NCI-H2196 (cell line): ENCODE results near the gene CAGE1.
A peak's percentile ranks its signal among the peaks of the same experiment; 100 is the strongest.

ENCODE experiments used
- DNase-seq: peaks from one replicate; lab custom pipeline; 2025; ENCODE audit not compliant: unreplicated experiment; lab: John Stamatoyannopoulos, UW

Gene CAGE1

DNA sequence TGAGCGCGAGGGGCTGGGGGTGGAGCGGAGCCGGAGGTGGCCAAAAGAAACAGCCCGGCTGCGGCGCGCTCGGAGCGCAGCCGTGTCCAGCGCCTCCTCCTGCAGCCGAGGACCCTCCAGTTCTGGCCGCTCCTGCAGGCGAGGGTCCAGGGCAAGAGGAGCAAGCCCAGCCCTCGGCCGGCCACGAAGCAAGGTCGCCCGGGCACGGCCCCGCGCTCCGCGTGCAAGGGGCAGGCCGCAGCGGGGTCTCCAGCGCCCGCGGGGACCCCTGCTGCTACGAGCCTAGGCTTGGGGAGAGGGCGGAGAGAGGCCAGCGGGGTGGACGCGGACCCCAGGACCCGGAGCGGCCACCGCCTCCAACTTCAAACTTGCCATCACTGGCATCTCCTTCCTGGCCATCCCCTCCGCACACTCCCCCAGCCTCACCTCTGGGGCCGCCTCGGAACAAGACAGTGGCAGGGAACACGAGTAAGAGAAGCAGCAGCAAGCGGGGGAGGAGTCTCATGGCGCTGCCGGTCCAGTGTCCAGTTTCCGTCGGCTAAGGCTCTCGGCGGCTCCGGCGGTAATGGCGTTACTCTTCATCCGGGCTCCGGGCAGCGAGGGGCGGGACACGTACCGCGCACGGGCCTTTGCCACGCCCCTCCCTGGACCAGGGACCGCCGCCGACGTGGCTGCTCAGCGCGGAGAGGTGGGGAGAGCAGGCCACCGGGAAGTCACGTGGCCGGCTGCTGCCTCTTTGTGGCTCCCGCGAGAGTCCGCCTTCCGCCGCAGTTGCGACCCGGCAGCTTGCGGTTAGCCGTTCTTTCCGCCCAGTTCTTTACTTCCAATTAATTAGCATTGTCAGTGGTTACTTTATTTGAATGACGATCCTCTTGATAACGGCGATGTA, 76.7 kb downstream of the CAGE1 start, which contains the start of gene SSR1:
Gene SSR1 (minus strand): TSS at position 584 of the 889 bp plus-strand sequence. CDS start 79 bp downstream, at position 505.
- peak; percentile 97 for DNase-seq

DNA sequence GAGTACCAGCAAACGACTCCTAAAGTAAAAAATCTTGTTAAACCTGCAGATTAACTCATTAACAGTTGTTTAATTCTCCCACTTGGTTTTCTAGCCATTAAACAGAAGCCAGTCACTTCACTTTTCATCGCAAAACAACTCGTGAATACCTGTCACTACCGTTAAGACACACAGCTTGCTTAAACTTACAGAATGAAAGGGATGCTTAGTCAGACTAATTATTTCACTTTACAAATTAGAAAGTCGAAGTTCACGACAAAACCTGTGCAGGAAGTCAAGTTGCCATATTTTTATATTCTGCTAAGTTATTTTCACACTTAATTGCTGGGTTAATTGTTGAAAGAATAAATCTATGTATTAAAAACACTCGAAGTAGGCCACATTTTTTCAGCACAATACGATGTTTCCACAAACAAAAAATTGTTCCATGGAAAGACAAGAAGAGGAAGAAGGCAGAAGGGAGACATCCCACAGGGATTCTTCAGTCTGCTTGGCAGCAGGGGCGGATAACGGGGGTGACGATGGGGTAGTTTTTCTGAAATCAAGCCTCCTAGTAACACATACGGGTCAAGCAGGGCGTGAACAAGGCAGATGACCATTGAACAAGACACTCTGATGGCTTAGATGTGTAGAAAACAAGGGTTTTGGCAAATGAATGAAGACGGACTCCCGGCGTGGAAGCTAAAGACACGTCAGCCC, 77.5 kb downstream of the CAGE1 start:
- no peak for DNase-seq

DNA sequence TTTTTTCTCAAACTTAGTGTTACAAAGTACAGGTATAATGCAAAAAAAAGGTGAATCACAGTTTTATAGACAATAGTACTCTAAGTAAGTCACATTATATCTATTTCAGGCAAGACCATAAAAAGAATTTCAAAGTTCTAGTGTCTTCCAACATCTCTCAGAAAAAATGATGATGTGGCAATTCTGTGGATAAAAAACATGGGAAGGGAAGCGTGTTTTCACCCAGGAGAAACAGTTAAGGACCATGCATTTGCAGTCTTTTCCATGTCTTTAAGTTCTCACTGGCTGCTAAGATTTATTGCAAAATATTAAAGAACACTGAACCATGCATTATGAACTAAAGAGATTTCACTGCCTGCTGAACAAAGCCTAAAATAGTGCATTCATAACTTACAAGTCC, 78.4 kb downstream of the CAGE1 start:
- no peak for DNase-seq

DNA sequence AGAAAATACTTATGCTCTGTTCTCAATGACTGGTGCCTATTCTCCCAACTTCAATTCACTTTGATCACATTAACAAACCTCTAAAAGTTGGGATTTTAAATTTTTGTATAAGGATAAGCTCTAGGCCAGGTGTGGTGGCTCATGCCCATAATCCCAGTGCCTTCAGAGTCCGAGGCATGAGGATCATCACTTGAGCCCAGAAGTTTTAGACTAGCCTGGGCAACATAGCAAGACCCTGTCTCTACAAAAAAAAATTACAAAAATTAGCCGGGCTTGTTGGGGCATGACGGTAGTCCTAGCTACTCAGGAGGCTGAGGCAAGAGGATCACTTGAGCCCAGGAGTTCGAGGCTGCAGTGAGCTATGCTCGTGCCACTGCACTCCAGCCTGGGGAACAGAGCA, 80.5 kb downstream of the CAGE1 start:
- no peak for DNase-seq

DNA sequence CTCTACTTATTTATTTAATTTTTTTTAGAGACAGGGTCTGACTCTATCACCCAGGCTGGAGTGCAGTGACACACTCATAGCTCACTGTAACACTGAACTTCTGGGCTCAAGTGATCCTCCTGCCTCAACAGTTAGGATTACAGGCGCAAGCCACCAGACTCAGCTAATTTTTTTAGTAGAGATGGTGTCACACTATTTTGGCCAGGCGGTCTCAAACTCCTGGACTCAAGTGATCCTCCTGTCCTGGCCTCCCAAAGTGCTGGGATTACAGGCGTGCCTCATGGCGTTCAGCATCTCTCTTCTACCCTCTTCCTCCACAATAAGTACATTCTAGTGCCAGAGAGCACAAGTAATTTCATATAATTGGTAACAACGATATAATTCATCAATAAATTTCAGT, 82.0 kb downstream of the CAGE1 start:
- no peak for DNase-seq

DNA sequence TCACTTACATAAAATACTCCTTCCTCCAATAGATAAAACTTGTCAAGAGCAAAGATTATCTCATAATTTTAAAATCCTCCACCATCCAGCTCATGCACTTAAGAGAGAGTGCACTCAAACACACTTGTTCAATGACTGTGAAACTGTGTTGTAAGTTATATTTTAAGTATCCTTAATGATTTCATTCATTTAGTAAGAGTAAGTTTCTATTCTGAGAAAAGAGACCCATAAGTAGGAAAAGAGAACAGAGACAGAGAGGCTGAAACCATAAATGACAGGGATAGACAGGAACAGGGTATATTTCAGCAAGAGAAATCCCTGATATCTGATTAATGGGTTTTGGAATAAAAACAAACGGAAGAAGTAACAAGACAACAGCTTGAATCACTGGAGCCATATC, 84.7 kb downstream of the CAGE1 start:
- DNase-seq = no peak

DNA sequence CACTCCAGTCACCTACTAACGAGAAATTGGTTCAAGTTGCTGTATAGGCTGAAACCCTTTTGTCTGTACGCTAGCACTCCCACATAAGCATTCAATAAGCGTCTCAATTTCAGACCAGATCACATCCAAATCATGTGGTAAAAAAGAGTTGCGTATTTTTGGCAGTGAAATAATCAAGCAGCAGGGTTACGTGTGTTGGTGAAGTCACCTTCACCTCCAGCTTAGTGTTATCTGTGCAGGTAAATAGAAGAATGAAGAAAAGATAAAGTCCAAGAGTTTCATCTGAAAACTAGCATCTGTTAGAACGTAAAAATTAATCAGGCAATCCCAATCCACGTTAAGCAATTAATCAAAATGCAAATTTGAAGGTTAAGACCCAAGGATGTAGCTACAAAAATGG, 87.8 kb downstream of the CAGE1 start:
- DNase-seq = no peak

DNA sequence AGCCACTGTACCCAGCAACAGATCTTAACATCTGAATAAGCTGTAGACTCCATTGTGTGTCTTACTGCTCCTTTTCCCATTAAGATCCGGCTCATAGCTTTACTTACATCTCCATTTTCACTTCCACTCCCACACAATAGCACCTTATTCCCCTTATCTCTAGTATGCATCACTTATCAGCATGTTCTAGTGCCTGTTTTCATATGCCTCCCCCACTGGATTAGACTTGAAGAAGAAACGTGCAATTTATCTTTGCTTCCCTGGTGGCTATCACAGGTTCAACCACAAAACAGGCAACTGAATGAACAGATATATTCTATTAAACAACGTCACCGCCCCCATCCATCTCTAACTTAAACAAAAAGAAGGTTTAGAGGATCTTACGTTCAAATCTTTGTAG, 88.6 kb downstream of the CAGE1 start:
- DNase-seq = no peak

DNA sequence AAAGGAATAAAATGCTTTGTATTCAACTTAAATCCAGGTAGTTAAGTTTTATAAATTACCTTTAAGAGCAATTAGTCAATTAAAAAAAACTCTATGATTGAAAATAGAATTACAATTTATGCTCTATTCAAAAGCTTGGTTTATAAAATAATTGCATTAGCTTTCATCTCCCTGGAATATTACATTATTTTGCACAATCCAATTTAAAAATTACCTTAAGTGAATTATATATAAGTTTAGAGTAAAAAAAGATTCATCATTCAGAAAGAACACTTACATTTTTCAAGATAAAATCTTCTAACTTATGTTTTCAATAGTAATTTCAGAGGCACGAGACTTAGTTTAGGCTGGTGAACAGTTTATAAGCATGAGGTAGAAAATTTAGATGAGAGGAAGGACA, 91.4 kb downstream of the CAGE1 start:
- DNase-seq = no peak

DNA sequence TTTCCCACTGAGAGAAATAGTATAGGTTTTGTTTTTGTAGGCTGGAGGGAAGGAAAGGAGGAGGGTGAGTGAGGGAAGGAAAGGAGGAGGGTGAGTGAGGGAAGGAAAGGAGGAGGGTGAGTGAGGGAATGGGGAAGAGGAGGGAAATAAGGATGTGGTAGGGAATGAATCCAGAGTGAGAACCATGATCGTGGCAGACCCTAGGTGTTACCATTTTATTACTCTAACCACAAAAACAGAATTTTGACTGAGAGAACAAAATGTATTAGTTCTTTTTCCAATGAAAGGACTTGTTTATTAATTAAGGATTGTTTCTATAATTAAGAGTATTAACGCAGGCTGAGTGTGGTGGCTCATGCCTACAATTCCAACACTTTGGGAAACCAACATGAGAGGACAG, 92.9 kb downstream of the CAGE1 start:
- no peak for DNase-seq

DNA sequence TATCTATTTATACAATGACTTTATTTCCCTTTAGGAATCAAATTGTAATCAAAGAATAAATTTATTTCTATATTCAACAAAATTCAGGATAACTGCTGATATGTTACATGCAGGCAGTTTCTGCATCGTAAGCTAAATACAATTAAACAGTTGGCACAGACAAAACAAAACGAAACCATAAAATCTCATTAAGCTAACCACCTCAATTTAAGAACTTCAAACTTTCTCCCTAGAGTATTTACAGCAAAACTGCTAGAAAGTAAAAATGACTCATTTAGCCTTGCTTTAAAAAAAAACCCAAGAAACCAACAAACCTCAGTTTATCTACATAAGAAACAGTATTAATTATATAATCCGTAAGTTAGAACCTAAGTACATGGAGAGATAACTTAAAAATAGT, 93.6 kb downstream of the CAGE1 start:
- DNase-seq = no peak

DNA sequence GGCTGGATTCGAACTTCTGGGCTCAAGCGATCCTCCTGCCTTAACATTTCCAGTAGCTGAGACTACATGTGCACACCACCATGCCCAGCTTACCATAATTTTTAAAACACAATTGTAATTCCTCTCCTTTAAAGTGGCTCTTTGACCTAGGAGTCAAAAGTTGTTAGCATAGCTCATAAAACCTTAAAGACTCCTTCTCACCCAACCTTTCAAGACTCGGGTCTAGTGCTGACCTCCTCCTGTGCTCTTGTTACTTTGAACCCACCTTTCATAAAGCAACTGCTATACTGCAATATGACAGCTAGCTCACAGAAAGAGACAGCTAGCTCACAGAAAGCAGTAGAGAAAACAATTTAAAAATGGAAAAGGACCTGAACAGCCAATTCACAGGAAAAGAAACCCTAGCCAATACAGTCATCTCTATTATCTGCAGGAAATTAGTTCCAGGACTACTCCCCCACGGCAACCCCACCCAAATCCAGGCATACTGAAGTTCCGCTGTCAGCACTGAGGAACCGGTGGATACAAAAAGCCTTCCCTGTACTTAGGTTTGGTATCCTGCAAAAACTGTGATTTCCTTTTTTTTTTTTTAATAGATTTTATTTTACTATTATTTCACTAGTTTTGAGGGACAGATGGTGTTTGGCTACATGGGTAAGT, 96.8 kb downstream of the CAGE1 start:
- DNase-seq = no peak

DNA sequence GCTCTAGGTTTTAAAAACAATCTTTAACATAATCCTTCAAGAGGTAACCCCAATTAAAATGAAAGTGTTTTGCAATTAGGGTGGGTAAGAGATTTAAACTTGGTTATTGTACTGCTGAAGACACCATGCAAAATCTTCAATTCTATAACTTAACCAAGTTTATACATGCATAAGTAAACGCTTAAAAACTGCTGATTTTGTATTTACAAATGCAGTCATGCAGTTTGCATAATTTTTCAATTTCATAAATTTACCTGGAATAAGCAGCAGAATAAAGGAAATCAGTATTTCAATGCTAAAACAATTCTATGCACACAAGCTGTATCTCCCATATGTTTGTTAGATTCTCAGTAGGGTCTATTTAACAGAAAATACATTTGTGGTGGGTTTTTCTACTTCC, 99.5 kb downstream of the CAGE1 start:
- DNase-seq = no peak

DNA sequence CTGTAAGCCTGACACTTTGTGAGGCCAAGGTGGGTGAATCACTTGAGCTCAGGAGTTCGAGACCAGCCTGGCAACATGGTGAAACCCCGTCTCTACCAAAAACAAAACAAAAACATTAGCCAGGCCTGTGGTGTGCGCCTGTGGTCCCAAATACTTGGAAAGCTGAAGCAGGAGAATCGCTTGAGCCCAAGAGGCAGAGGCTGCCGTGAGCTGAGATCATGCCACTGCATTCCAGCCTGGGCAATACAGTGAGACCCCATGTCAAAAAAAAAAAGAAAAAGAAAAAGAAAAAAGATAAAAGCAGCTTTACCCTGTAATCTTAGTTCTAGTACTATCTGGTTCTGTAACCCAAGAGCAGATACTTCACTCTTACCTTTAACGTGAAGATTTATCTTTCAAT, 104.1 kb downstream of the CAGE1 start:
- DNase-seq = no peak

DNA sequence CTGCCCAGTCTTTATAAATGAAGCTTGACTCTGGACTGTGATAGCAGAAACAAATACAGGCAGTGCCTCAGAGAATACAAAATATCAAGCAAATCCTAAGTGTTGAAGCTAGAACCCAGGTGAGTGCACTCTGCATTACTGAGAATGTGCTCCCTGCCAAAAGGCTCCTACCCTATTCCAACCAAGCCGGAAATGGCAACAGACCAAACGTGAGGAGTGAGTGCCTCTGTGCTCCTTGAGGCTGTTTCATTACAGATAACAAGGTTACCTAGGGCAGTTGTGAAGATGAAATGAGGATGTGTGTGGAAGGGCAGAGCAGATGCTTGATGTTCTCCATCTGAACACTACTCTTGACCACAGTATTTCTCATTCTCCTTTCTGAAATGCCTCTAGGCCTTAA, 105.9 kb downstream of the CAGE1 start:
- DNase-seq = no peak

DNA sequence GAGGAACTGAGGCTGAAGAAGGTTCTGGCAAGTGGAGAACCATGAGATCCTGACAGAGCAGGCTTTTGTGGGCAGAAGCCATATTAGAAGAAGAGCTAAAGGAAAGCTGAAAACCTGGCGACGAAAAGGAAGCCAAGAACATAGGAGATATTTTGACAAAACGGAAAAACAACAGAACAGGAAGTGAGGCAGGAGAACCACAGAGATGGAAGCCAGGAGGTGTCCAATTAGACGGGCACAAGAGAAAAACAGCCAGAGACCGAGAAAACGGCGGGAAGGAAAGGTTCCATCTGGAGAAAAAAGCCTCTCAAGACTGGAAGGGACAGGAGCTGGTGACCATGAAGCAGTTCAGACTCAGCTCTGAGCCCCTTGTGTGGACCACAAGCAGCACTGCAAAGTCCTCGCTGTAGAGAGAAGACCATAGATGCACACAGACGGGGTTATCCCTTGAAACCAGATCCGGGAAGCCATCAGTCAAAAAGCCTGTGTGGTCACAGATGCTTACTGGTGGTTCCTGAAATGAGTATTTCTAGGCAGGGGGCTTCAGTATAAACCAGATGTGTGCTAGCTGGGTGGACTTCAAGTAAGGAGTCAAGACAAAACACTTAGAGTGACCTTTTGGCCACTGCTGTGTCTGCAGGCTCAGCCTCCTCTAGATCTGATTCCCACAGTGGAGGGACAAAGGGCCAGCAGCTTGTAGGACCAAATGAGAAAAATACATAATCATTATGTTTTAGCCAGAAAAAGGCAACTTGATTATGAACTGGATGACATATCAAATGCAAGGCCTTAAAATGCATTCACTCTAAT, 107.2 kb downstream of the CAGE1 start:
- no peak for DNase-seq
